A549 treated with GW870086 at 1 μM for 4 hours (cell line): Measurements from ENCODE around the gene RNF180. TPM values are rescaled to one million over a fixed set of nuclear protein-coding genes. Genes with fewer than 3 reads are reported as not detected.

ENCODE experiments used
- total RNA-seq: library from RNA; stranded (reverse); fragments of 200-300 nt; extraction: Qiagen RNA extraction; gene quantifications from 5 replicates; pipeline ENCODE4 v1.2.3, GENCODE V29; 2022; ENCODE audit warnings: low read depth

The RNF180 gene, protein sequence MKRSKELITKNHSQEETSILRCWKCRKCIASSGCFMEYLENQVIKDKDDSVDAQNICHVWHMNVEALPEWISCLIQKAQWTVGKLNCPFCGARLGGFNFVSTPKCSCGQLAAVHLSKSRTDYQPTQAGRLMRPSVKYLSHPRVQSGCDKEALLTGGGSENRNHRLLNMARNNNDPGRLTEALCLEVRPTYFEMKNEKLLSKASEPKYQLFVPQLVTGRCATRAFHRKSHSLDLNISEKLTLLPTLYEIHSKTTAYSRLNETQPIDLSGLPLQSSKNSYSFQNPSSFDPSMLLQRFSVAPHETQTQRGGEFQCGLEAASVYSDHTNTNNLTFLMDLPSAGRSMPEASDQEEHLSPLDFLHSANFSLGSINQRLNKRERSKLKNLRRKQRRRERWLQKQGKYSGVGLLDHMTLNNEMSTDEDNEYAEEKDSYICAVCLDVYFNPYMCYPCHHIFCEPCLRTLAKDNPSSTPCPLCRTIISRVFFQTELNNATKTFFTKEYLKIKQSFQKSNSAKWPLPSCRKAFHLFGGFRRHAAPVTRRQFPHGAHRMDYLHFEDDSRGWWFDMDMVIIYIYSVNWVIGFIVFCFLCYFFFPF
- 0.16 to 0.35 TPM (median 0.29 TPM) in 5 replicates for total RNA-seq

DNA sequence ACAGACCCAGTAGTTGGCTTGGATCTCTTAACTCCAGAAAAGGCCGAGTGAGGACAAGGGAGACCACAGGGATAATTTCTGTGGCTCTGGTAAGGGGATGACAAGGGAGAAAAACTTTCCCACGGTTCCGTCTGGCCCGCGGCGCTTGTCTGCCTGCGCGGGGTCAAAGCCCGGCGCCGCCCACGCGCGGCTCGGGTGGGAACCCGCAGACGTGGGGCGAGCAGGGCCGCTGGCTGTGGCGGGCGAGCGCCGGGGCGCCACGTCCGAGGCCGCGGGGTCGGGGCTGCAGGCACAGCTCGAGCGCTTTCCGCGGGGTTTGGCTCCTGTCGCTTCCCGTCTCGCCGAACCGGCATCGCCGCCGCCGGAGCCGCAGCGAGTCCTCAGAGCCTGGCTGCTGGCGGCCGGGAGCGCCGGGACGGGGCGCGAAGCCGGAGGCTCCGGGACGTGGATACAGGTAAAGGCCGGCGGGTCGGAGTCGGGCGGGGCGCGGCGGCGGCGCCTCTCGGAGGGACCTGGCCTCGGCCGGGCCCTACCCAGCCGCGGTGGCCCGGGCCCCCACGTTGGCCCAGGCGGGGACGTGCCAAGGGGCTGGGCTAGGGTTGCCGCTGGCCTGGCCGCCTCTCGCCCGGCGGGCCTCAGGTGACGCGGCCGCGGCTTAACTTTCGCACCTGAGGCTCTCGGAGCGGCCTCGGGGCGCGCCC is at the start of gene RNF180:
RNF180 (plus strand) TSS at position 344 of the 701 bp plus-strand sequence. CDS start 34,965 bp downstream, outside the sequence.

Other genes starting within 250 kb of the RNF180 start
- gene HTR1A, start 203.4 kb upstream of the RNF180 start, total RNA-seq = not detected in 5 replicates